ENCODE results near the gene PPARD.

DNA sequence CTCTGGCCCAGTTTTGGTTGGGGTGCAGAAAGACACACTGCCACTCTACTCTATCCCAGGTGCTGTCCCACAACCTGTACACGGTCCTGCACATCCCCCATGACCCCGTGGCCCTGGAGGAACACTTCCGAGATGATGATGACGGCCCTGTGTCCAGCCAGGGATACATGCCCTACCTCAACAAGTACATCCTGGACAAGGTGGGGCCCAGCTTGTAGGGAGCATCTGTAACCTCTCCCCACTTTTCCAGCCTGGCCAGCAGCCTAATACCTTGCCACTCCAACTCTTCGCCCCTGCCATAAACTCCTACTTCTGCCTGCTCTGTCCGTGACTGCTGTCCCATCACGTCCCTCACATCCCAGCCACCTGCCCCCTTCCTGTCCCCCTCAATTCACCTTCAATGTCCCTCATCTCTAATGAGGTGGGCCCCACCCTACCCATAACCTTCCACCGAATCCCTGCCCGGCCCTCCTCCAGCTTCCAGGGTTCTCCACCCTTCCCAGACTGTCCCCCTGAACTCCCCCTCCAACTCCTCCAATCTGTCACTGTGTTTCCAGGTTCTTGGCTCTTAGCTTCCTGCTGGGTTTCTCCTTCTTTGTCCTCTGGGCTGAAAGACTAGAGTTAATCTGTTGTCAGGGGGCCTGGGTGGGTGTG is 32.6 kb upstream of the PPARD start:
- TF ChIP-seq, protein P1, sequence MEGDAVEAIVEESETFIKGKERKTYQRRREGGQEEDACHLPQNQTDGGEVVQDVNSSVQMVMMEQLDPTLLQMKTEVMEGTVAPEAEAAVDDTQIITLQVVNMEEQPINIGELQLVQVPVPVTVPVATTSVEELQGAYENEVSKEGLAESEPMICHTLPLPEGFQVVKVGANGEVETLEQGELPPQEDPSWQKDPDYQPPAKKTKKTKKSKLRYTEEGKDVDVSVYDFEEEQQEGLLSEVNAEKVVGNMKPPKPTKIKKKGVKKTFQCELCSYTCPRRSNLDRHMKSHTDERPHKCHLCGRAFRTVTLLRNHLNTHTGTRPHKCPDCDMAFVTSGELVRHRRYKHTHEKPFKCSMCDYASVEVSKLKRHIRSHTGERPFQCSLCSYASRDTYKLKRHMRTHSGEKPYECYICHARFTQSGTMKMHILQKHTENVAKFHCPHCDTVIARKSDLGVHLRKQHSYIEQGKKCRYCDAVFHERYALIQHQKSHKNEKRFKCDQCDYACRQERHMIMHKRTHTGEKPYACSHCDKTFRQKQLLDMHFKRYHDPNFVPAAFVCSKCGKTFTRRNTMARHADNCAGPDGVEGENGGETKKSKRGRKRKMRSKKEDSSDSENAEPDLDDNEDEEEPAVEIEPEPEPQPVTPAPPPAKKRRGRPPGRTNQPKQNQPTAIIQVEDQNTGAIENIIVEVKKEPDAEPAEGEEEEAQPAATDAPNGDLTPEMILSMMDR (conservative IDR thresholded peaks at IDR 0.05), result no peak
- no peak for TF ChIP-seq EZH2 (IDR thresholded peaks at IDR 0.05; ENCODE audit: low read depth)

All from PC-9 (cell line).